MM.1S (cell line): ENCODE results near the gene LRRC18.

ENCODE experiments used
- DNase-seq: peaks from one replicate; pipeline ENCODE4 v3.0.0-alpha.2; 2015
- H2AFZ ChIP-seq: fragments of 300-600 bp; sonication (generic); 2 replicates; pipeline ENCODE4 v1.6.0; 2016; ENCODE audit warnings: antibody characterized with exemption, low read length
- H3F3A ChIP-seq: fragments of 300-600 bp; sonication (generic); 2 replicates; pipeline ENCODE4 v1.6.1; 2016; ENCODE audit warnings: mild to moderate bottlenecking, antibody characterized with exemption, low read length, moderate library complexity, mixed read lengths; ENCODE audit not compliant: insufficient read depth
- H3K27ac ChIP-seq: fragments of 300-600 bp; sonication (generic); 2 replicates; pipeline ENCODE4 v1.5.1; 2016; ENCODE audit warnings: mild to moderate bottlenecking, low read length
- H3K27me3 ChIP-seq: fragments of 300-600 bp; sonication (generic); replicated peaks from 2 replicates; pipeline ENCODE4 v1.6.0; 2016; ENCODE audit warnings: low read length; ENCODE audit not compliant: insufficient read depth
- H3K36me3 ChIP-seq: fragments of 300-600 bp; sonication (generic); replicated peaks from 2 replicates; pipeline ENCODE4 v1.6.1; 2016; ENCODE audit warnings: mild to moderate bottlenecking, low read length, mixed read lengths; ENCODE audit not compliant: insufficient read depth
- H3K4me1 ChIP-seq: fragments of 300-600 bp; sonication (generic); 2 replicates; pipeline ENCODE4 v1.6.1; 2016; ENCODE audit warnings: low read length, mixed read lengths
- H3K4me2 ChIP-seq: fragments of 300-600 bp; sonication (generic); 2 replicates; pipeline ENCODE4 v1.6.0; 2016; ENCODE audit warnings: low read depth, low read length
- H3K4me3 ChIP-seq: fragments of 300-600 bp; sonication (generic); 2 replicates; pipeline ENCODE4 v1.5.1; 2016; ENCODE audit warnings: low read length, mixed read lengths
- H3K79me2 ChIP-seq: fragments of 300-600 bp; sonication (generic); 2 replicates; pipeline ENCODE4 v1.6.1; 2016; ENCODE audit warnings: mixed run types, low read length, mixed read lengths
- H3K9ac ChIP-seq: fragments of 300-600 bp; sonication (generic); 2 replicates; pipeline ENCODE4 v1.6.1; 2016; ENCODE audit warnings: low read length, mixed read lengths
- H3K9me2 ChIP-seq: fragments of 300-600 bp; sonication (generic); replicated peaks from 2 replicates; pipeline ENCODE4 v1.6.1; 2016; ENCODE audit warnings: mild to moderate bottlenecking, low read length, mixed read lengths; ENCODE audit not compliant: insufficient read depth
- H3K9me3 ChIP-seq: fragments of 300-600 bp; sonication (generic); replicated peaks from 2 replicates; pipeline ENCODE4 v1.6.1; 2016; ENCODE audit warnings: mild to moderate bottlenecking, low read length, mixed read lengths; ENCODE audit not compliant: insufficient read depth
- H4K20me1 ChIP-seq: fragments of 300-600 bp; sonication (generic); 2 replicates; pipeline ENCODE4 v1.6.1; 2016; ENCODE audit warnings: mild to moderate bottlenecking, low read length, moderate library complexity, mixed read lengths; ENCODE audit not compliant: insufficient read depth
- EZH2 ChIP-seq: fragments of 300-600 bp; sonication (generic); optimal IDR thresholded peaks from 2 replicates; pipeline ENCODE3; 2017; ENCODE audit warnings: low read depth, mild to moderate bottlenecking, antibody characterized with exemption, low read length, mixed read lengths
- EZH2phosphoT487 ChIP-seq: fragments of 300-600 bp; sonication (generic); IDR thresholded peaks from 2 replicates; pipeline ENCODE4 v1.6.1; 2018; ENCODE audit warnings: antibody characterized with exemption, low read length
- TF ChIP-seq, protein P1 (sequence below): fragments of 300-600 bp; sonication (generic); IDR thresholded peaks from 2 replicates; pipeline ENCODE4 v1.5.1; 2016; ENCODE audit warnings: antibody characterized with exemption, low read length, mixed read lengths

LRRC18 gene

DNA sequence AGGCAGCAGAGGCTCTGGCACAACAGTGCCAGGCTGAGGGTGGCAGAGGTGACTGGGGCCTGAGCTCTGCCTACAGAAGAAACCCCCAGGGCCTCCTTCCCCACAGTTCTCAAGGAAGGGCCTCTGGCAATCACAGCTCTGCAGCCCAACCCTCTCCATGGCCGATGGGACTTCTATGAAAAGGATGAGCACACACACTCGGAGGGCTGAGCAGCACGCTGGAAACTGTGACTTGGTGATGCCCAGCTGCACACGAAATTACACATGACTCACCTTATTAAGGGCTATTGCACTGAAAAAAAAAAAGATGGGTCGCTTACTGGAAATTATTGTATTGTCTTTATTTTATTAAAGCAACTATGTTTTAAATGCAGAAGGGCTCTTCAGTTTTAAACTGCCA lies 42.9 kb upstream of the LRRC18 start:
- Histone ChIP-seq H3K9ac (no peak overlapping the region), H2AFZ (no peak overlapping the region), H3F3A (no peaks in the 10 kb centered on the region), H3K27ac (no peak overlapping the region), H3K4me1 (no peaks in the 10 kb centered on the region), H3K4me2 (no peak overlapping the region), H3K36me3 (no peaks in the 10 kb centered on the region), H3K27me3 (no peaks in the 10 kb centered on the region), H3K4me3 (no peak overlapping the region), H3K9me3 (no peaks in the 10 kb centered on the region), H3K9me2 (no peaks in the 10 kb centered on the region), H4K20me1 (no peaks in the 10 kb centered on the region), H3K79me2 (no peaks in the 10 kb centered on the region)
- DNase-seq = no peak
- TF ChIP-seq, protein P1, sequence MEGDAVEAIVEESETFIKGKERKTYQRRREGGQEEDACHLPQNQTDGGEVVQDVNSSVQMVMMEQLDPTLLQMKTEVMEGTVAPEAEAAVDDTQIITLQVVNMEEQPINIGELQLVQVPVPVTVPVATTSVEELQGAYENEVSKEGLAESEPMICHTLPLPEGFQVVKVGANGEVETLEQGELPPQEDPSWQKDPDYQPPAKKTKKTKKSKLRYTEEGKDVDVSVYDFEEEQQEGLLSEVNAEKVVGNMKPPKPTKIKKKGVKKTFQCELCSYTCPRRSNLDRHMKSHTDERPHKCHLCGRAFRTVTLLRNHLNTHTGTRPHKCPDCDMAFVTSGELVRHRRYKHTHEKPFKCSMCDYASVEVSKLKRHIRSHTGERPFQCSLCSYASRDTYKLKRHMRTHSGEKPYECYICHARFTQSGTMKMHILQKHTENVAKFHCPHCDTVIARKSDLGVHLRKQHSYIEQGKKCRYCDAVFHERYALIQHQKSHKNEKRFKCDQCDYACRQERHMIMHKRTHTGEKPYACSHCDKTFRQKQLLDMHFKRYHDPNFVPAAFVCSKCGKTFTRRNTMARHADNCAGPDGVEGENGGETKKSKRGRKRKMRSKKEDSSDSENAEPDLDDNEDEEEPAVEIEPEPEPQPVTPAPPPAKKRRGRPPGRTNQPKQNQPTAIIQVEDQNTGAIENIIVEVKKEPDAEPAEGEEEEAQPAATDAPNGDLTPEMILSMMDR = no peak
- TF ChIP-seq EZH2 = no peak
- TF ChIP-seq EZH2phosphoT487 = no peak

DNA sequence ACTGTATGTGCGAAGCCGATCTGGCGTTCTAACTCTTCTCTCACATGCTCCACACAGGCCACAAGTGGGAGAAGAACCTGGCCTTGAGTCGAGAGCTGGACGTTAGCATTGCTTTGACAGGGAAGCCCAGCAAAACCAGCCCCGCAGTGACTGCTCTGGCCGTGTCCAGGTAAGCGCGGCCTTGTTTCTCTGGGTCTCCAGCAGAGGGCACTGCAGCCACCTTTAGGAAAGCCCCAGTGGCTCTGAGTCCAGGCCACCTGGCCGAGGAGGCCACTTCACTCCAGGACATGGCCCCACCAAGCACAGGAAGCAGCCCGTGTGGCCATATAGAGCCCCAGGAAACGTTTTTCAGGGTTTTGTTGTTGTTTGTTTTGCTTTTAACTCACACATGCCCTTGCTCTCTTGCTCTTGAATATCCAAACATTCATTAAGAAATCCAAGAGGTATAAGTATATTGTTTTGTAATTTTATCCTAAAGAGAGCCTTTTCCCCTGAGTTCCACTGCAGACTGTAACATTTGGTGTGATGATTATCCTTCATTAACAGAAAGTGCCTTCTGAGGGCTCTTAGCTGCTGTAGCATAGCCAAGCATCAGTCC lies 41.8 kb upstream of the LRRC18 start:
- no peak overlapping the region; the same call in 1 of the 2 replicates for H2AFZ ChIP-seq

DNA sequence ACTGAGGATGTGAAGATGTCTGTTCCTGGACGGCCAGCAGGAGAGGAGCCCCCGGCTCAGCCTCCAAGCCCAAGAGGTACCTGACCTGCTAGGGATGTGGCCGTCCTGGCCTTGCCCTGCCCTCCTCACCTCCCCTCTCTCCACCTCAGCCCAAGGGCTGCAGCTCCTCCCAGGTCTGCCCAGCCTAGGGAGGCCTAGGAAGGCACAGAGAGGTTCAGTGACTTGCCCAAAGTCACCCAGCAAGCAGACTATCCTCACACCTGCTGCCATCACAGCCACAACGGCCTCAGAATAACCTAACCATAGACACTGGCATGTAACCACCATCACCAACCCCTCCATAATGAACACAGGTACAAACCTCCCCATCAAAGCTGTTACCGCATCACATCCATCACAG lies 38.7 kb upstream of the LRRC18 start:
- Histone ChIP-seq H3K79me2 (no peaks in the 10 kb centered on the region), H3K9ac (no peak overlapping the region), H3K27me3 (no peaks in the 10 kb centered on the region), H2AFZ (no peak overlapping the region), H4K20me1 (no peaks in the 10 kb centered on the region), H3K36me3 (no peaks in the 10 kb centered on the region), H3K4me3 (no peak overlapping the region), H3F3A (no peaks in the 10 kb centered on the region), H3K9me2 (no peaks in the 10 kb centered on the region), H3K27ac (no peak overlapping the region), H3K4me1 (no peaks in the 10 kb centered on the region), H3K9me3 (no peaks in the 10 kb centered on the region), H3K4me2 (no peak overlapping the region)
- TF ChIP-seq, protein P1 = no peak
- DNase-seq = no peak

More for the DNA sequence above, 41.8 kb upstream of the LRRC18 start:
- no peak overlapping the region for H3K4me3 ChIP-seq
- H4K20me1 ChIP-seq = no peaks in the 10 kb centered on the region
- no peak overlapping the region for H3K9ac ChIP-seq
- no peaks in the 10 kb centered on the region for H3K79me2 ChIP-seq
- no peaks in the 10 kb centered on the region for H3F3A ChIP-seq
- H3K9me3 ChIP-seq = no peaks in the 10 kb centered on the region
- no peaks in the 10 kb centered on the region for H3K4me1 ChIP-seq
- H3K9me2 ChIP-seq = no peaks in the 10 kb centered on the region
- H3K27me3 ChIP-seq = no peaks in the 10 kb centered on the region
- no peak overlapping the region for H3K4me2 ChIP-seq
- DNase-seq = peak; percentile 59
- no peak overlapping the region for H3K27ac ChIP-seq
- no peaks in the 10 kb centered on the region for H3K36me3 ChIP-seq
- TF ChIP-seq EZH2 = no peak
- TF ChIP-seq, protein P1 = peak; percentile 91
